Natural killer cell (primary cell): ENCODE results near the gene WDR86. TPM values are rescaled to one million over a fixed set of nuclear protein-coding genes. Genes with fewer than 3 reads are reported as not detected.
A peak's percentile ranks its signal among the peaks of the same experiment; 100 is the strongest.

Experiments
- ATAC-seq, 3 donors: fragments of 150-1000 bp in 2 of 3; fragments of 200-7000 bp in 1 of 3; cut with Tn5 transposase; 1 replicate in 1 of 3; 2 replicates in 2 of 3; pipeline ENCODE4 v1.10.0; 2021; ENCODE audit warnings: mild to moderate bottlenecking in 2 of 3, moderate library complexity in 2 of 3
- DNase-seq, 2 donors: peaks; one replicate each; pipeline versions ENCODE4 v3.0.0 to v3.0.0-alpha.2; 2013 to 2021; ENCODE audit warnings: mixed read lengths in 1 of 2
- H3K27ac ChIP-seq: one replicate; pipeline ENCODE4 v1.5.1; 2013; ENCODE audit warnings: mild to moderate bottlenecking, low read length
- H3K27me3 ChIP-seq: one replicate; pipeline ENCODE4 v1.6.1; 2013; ENCODE audit warnings: low read length; ENCODE audit not compliant: control insufficient read depth, insufficient read depth
- H3K36me3 ChIP-seq: one replicate; pipeline ENCODE4 v1.6.1; 2013; ENCODE audit warnings: low read length; ENCODE audit not compliant: control insufficient read depth, insufficient read depth
- H3K4me1 ChIP-seq: one replicate; pipeline ENCODE4 v1.6.1; 2013; ENCODE audit warnings: low read length; ENCODE audit not compliant: control insufficient read depth, insufficient read depth
- H3K4me3 ChIP-seq: one replicate; pipeline ENCODE4 v1.5.1; 2013; ENCODE audit warnings: low read length
- H3K9me3 ChIP-seq: one replicate; pipeline ENCODE4 v1.6.1; 2013; ENCODE audit warnings: low read length; ENCODE audit not compliant: control insufficient read depth, insufficient read depth
- H3K27ac Mint-ChIP-seq, 2 donors: one replicate each; pipeline ENCODE4 v1.8.0; 2022; ENCODE audit warnings: mild to moderate bottlenecking in 2 of 2, mixed read lengths in 2 of 2, moderate library complexity in 1 of 2
- H3K27me3 Mint-ChIP-seq, 2 donors: one replicate each; pipeline ENCODE4 v1.8.0; 2022; ENCODE audit warnings: low read depth in 2 of 2, mixed read lengths in 2 of 2
- H3K36me3 Mint-ChIP-seq: one replicate; pipeline ENCODE4 v1.8.0; 2022; ENCODE audit warnings: mixed read lengths
- H3K4me1 Mint-ChIP-seq, 2 donors: one replicate each; pipeline ENCODE4 v1.8.0; 2022; ENCODE audit warnings: mixed read lengths in 2 of 2
- H3K4me3 Mint-ChIP-seq: one replicate; pipeline ENCODE4 v1.8.0; 2022; ENCODE audit warnings: mild to moderate bottlenecking, moderate library complexity, mixed read lengths
- H3K9me3 Mint-ChIP-seq, 2 donors: one replicate each; pipeline ENCODE4 v1.8.0; 2022; ENCODE audit warnings: mixed read lengths in 2 of 2
- WGBS: methylation state at CpG from one replicate; pipeline ENCODE4 v1.1.7; 2013; ENCODE audit warnings: missing lambda C conversion rate; ENCODE audit not compliant: insufficient coverage; 5-methylcytosine and 5-hydroxymethylcytosine counted together
- intact Hi-C: fragments of 100-400 bp; cut with micrococcal nuclease; formaldehyde crosslinking; loops from one replicate; pipeline ENCODE4 v1.14.2; 2022
- total RNA-seq, 4 donors: library from RNA; stranded (reverse); fragments of 120-200 nt in 1 of 4; gene quantifications; one replicate each; pipeline versions ENCODE4 v1.2.3 to v1.2.4, GENCODE V29; 2013 to 2022
- TF ChIP-seq, protein P1 (sequence below): fragments of 200-600 bp; IDR thresholded peaks from one replicate; pipeline ENCODE4 v1.8.0; 2022; ENCODE audit warnings: antibody characterized with exemption

The WDR86 gene
- total RNA-seq, 3 donors from 2014 or later (not counting 1 experiment from before 2014, with no cell fraction given), result 1.6 to 4.6 (median 2.1) TPM

DNA sequence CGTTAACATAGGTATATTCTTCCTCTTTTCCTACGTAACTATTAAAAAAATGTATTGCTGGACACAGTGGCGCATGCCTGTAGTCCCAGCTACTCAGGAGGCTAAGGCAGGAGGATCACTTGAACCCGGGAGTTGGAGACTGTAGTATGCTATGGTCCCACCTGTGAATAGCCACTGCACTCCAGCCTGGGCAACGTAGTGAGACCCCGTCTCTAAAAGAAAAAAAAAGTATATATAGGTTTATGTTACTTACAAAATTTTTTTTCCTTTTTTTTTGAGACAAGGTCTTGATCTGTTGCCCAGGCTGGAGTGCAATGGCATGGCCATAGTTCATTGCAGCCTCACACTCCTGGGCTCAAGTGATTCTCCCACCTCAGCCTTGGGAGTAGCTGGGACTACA, 62.6 kb downstream of the WDR86 start:
- H3K36me3 Mint-ChIP-seq, result peaks cover 7% of the 10 kb centered on the region
- H3K4me1 Mint-ChIP-seq, result peaks cover 29 to 43% of the 10 kb centered on the region in 2 donors
- no peaks in the 10 kb centered on the region for H3K27me3 Mint-ChIP-seq
- 98% methylated on average over 3 of the region's 6 CpGs for WGBS
- TF ChIP-seq, protein P1, sequence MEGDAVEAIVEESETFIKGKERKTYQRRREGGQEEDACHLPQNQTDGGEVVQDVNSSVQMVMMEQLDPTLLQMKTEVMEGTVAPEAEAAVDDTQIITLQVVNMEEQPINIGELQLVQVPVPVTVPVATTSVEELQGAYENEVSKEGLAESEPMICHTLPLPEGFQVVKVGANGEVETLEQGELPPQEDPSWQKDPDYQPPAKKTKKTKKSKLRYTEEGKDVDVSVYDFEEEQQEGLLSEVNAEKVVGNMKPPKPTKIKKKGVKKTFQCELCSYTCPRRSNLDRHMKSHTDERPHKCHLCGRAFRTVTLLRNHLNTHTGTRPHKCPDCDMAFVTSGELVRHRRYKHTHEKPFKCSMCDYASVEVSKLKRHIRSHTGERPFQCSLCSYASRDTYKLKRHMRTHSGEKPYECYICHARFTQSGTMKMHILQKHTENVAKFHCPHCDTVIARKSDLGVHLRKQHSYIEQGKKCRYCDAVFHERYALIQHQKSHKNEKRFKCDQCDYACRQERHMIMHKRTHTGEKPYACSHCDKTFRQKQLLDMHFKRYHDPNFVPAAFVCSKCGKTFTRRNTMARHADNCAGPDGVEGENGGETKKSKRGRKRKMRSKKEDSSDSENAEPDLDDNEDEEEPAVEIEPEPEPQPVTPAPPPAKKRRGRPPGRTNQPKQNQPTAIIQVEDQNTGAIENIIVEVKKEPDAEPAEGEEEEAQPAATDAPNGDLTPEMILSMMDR, result no peak
- H3K4me1 ChIP-seq, result peaks cover 39% of the 10 kb centered on the region
- DNase-seq (no peak), ATAC-seq (no peak)
- H3K36me3 ChIP-seq, result peaks cover 41% of the 10 kb centered on the region
- H3K4me3 ChIP-seq, result no peak overlapping the region
- intact Hi-C loops, result loop anchor here (10.0 kb wide), 1 partner anchor 168 kb away; the partner anchor contains the start of gene RHEB
- H3K27ac ChIP-seq, result no peak overlapping the region
- H3K9me3 ChIP-seq, result no peaks in the 10 kb centered on the region
- H3K9me3 Mint-ChIP-seq, result no peaks in the 10 kb centered on the region
- H3K4me3 Mint-ChIP-seq, result no peak overlapping the region
- no peaks in the 10 kb centered on the region for H3K27me3 ChIP-seq
- H3K27ac Mint-ChIP-seq, result peak overlapping the region in 1 of 2 donors; percentile 100

DNA sequence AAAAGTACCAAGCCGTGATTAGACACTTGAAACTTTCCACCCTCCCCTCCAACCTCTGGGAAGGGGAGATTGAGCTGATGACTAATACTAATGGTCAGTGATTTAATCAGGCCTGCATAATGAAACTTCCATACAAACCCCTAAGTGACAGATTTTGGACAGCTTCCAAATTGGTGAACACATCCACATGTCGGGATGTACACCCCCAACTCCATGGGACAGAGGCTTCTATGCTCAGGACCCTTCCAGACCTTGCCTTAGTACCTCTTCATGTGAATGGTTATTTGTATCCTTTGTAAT, 63.4 kb downstream of the WDR86 start:
- H3K4me1 Mint-ChIP-seq, result peaks cover 21 to 35% of the 10 kb centered on the region in 2 donors
- no peaks in the 10 kb centered on the region for H3K27me3 ChIP-seq
- no peak overlapping the region for H3K4me3 Mint-ChIP-seq
- H3K4me1 ChIP-seq, result peaks cover 32% of the 10 kb centered on the region
- no peaks in the 10 kb centered on the region for H3K9me3 ChIP-seq
- no peaks in the 10 kb centered on the region for H3K9me3 Mint-ChIP-seq
- no peak overlapping the region for H3K27ac ChIP-seq
- no peak for DNase-seq
- no CpG with 5 or more reads among the region's 2 CpGs for WGBS
- intact Hi-C loops, result loop anchor here (10.0 kb wide), 1 partner anchor 168 kb away; the partner anchor contains the start of gene RHEB
- H3K27ac Mint-ChIP-seq, result peak overlapping the region; percentile 47 to 66
- H3K27me3 Mint-ChIP-seq, result no peaks in the 10 kb centered on the region
- H3K4me3 ChIP-seq, result no peak overlapping the region
- peaks cover 7% of the 10 kb centered on the region for H3K36me3 Mint-ChIP-seq
- TF ChIP-seq, protein P1, result no peak
- no peak for ATAC-seq
- peaks cover 40% of the 10 kb centered on the region for H3K36me3 ChIP-seq

DNA sequence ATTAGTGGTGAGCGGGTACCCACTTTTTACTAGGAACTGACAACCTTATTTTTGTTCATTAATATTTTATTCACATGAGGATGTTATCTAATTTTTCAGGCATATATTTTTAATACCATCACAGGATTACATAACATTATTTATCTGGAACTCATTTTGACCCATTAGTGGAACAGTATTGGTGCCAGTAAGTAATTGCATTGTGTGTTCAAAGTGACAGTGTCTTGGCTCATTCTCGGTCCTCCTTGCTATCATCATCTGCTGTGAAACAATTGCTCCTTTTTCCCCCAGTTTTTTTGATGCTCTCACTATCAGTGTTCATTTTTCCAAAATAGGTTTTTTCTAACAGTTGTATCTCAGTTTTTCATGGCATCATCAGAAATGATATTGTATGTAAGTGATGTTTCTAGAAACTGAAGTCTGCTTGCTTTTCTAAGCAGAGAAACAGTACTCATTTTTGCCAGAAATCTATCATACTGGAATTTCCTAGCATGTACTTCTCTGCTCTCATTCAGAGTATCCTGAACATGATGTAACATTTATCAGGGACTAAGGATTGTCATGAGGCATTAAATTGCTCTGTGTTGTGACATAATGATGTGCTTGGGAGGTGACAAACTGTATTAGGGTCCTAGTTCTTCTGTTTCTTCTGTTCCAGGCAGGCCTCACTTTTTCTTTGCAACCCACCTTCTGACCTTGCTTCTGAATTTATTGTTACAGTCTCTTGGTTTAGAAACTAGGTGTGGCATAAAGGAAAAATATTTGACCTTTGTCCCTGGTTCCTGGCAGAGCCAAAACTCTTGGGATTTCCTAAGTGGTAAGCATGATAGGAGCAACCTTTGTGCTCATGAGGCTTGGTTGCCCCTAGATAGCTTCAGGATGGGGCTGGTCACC, 64.0 kb downstream of the WDR86 start:
- H3K4me3 ChIP-seq, result no peak overlapping the region
- peaks cover 32% of the 10 kb centered on the region for H3K4me1 ChIP-seq
- Mint-ChIP-seq H3K27me3 (no peaks in the 10 kb centered on the region), H3K36me3 (peaks cover 7% of the 10 kb centered on the region), H3K27ac (peak overlapping the region; percentile 47 to 66), H3K4me3 (no peak overlapping the region), H3K9me3 (no peaks in the 10 kb centered on the region), H3K4me1 (peaks cover 17 to 33% of the 10 kb centered on the region in 2 donors)
- H3K9me3 ChIP-seq, result no peaks in the 10 kb centered on the region
- TF ChIP-seq, protein P1, result no peak
- no peak overlapping the region for H3K27ac ChIP-seq
- DNase-seq (no peak), ATAC-seq (no peak)
- intact Hi-C loops, result loop anchor here (10.0 kb wide), 1 partner anchor 169 kb away; the partner anchor contains the start of gene RHEB
- peaks cover 35% of the 10 kb centered on the region for H3K36me3 ChIP-seq
- 77% methylated on average over 1 of the region's 2 CpGs for WGBS
- no peaks in the 10 kb centered on the region for H3K27me3 ChIP-seq
